ENCODE results near the gene GRIN2A. TPM values are rescaled to one million over a fixed set of nuclear protein-coding genes. Genes with fewer than 3 reads are reported as not detected.

Gene GRIN2A
- polyA plus RNA-seq, 12 donors = 0.11 to 1.00 (median 0.36) TPM; not detected in 2

GRCh38 chr16:10181196-10182162, 749 bp downstream of the GRIN2A start:
- peak; percentile 75 for DNase-seq

- no peak for DNase-seq
These were observed 1.5 kb downstream of the GRIN2A start for GRCh38 chr16:10180771-10181163.

DNA sequence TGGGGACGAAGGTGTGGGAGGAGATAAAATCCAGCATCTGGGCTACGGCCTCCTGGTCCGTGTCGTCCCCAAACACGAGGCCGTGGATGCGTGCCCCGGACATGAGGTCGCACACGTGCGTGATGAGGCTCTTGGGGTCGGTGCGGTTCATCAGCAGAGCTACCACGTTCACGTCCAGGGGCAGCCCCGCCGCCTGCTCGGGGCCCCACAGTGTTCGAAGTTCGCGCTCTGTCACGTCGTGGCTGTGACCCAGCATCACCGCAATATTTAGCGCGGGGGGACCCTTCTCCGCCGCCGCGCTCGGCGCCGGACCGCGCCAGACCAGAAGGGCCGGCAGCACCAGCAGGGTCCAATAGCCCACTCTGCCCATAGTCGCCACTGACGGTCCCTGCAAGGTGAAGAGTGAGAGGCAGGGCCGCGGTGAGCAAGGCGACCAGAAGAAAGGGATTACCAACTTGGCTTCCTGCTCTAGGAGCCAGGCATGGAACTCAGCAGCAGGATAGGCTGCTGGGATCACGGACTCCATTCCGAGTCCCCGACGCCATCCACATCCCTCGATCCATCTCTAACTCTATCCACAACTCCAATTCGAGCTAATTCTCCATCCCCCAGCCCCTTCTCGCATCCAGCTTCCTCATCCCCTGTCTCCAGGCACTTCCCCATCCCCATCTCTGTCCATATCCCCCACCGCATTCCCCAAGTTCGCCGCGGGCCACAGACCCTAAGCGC, 2.0 kb downstream of the GRIN2A start:
- no peak for DNase-seq

DNA sequence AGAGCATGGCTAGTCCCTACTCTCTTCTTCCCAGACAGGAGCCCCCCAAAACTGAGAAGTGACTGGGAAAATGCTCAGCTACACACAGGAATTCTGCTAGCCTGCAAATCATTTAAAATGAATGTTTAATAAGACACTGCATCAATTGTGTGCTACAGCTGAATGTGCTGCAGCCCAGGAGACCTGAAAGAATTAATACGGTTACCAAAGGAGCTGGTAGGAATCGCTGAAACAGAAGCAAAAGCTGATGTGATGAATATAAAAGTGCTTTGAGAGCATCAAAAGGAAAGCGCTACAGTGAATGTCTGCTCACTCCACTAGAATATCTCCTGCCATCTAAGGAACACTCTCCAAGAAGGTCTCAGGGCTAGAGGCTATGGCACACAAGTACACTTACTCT, 3.7 kb downstream of the GRIN2A start:
- DNase-seq = no peak

- DNase-seq = no peak
These were observed 4.1 kb downstream of the GRIN2A start for GRCh38 chr16:10178080-10178479.

GRCh38 chr16:10172848-10173655, 9.2 kb downstream of the GRIN2A start:
- no peak for DNase-seq

- no peak for DNase-seq
These were observed 11.0 kb downstream of the GRIN2A start for GRCh38 chr16:10171221-10171620.

DNA sequence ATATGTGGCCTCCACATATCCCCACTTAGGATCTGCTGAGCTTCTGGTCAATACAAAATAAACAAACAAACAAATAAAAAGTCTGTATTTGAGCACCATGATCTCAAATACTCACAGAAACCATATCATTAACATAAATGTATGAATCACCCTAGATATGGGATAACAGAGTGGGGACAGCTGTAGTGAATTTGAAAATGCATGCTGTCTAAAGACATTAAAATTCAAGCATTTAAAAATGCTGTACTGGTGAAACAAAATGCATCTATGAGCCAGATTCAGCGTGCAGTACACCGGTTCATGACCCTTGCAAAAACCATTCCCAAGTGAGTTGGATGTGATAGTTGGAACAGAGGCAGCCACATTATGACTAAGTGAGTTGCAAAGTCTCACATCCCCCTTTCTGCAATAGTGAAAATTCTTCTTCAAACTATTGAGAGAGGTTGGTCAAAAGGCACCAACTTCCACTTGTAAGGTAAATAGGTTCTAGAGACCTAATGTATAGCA, 12.3 kb downstream of the GRIN2A start:
- DNase-seq = no peak

DNA sequence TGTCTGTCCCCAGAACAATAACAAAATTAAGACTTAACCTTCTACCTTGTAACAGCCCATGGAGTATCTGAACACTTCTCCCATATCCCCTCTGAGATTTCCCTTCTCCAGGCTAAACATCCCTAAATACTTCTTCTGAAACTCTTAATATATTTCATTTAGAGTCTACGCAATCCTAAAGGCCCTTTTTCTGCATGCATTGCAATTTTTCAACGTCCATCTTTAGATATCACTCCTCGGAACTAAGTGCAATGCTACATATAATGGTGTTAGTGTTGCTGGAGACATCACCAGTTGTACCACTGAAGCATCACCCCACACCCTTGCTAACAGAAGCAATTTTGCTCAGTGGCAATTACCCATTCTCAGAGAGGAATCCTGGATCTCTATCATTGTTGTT, 13.2 kb downstream of the GRIN2A start:
- no peak for DNase-seq

GRCh38 chr16:10168258-10168657, 14.0 kb downstream of the GRIN2A start:
- DNase-seq = no peak

DNA sequence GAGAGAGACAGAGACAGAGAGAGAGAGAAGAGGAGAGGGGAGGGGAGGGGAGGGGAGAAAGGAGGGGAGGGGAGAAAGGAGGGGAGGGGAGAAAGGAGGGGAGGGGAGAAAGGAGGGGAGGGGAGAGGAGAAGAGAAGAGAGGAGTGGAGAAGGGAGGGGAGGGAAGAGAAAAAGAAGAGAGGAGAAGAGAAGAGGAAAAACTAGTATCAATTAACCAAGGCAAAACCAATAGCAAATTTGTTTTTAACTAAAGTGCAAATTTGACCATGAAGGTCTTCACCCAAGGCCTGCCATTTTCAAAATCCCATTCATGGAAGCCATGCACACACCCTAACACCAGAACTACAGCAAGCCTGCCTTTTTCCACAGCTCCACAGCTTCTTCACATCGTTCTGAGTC, 16.6 kb downstream of the GRIN2A start:
- no peak for DNase-seq

- DNase-seq = no peak
These were observed 19.2 kb downstream of the GRIN2A start for GRCh38 chr16:10162981-10163380.

DNA sequence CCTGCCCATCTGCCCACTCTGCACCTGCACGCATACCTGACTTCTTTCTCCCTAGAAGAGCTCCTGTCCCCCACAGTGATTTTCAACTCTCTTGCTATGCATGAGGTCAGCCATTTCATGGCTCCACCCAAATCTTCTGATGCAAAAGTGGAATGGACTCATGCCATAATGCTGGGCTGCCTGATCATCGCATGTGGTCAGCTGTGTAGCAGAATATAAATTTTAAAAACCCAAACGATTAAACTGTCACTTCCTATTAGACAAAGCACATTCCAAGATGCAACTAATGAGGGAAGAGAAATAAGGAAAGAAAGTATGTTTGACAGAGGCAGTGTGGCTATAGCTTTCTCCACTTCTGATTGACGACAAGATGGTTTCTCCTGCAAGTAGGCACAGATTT, 26.1 kb downstream of the GRIN2A start:
- DNase-seq = no peak

DNA sequence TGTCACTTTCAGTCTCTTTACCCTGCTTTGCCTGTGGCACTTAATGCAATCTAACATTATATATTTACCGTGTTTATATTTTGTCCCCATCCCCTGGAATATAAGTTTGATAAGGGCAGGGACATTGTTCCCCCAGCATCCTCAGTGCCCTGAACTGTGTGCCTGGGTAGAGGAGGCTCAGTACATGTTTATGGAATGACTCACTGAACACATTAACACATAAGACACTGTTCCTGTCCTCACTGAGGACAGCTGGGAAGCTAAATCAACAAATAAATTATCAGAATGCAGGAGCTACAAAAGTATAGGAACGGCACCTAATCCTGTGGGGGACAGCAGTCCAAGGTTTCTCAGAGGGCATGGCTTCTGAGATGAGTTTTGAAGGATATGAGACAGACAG, 27.8 kb downstream of the GRIN2A start:
- no peak for DNase-seq

- DNase-seq = no peak
These were observed 28.2 kb downstream of the GRIN2A start for GRCh38 chr16:10153985-10154384.

GRCh38 chr16:10151718-10152117, 30.5 kb downstream of the GRIN2A start:
- no peak for DNase-seq

GRCh38 chr16:10150906-10151305, 31.3 kb downstream of the GRIN2A start:
- no peak for DNase-seq

GRCh38 chr16:10145542-10146035, 36.6 kb downstream of the GRIN2A start:
- DNase-seq = no peak

- no peak for DNase-seq
These were observed 40.6 kb downstream of the GRIN2A start for GRCh38 chr16:10141671-10142070.

- DNase-seq = no peak
These were observed 43.3 kb downstream of the GRIN2A start for GRCh38 chr16:10138881-10139280.

DNA sequence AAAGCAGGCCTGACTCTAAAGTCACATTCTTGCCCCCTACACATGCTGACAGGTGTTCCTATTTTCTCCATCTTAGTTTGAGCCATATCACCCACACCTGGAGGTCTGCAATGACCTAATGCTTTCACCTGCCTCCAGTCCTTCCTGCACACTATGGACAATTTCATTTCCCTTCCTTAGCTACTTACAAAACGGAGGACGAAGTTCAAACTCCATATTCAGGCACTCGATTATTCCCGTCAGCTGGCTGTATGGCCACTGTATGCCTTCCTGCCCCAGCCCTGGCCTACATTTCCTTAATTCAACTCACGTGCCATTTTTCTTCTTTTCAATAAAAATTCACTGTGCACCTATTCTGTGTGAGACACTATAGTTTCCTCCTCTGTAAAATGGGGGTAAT, 44.9 kb downstream of the GRIN2A start:
- no peak for DNase-seq

- DNase-seq = no peak
These were observed 45.3 kb downstream of the GRIN2A start for GRCh38 chr16:10136916-10137315.

Data from muscle of arm (tissue), 12 donors.